ENCODE data around the gene PADI2. TPM values are rescaled to one million over a fixed set of nuclear protein-coding genes. Genes with fewer than 3 reads are reported as not detected.

PADI2 gene
- total RNA-seq, 1 experiment from 2014 or later = 3.0 TPM

GRCh38 chr1:17052038-17052437 lies 67.2 kb downstream of the PADI2 start:
- no peak overlapping the region for H2BK5ac ChIP-seq (ENCODE audit: insufficient read length, low read length)
- peaks cover 11% of the 10 kb centered on the region for H3K79me2 ChIP-seq (ENCODE audit: insufficient read depth, low read length)
- DNase-seq = no peak
- no peak overlapping the region for H3K27ac ChIP-seq (ENCODE audit: insufficient read length, low read depth, low read length)
- Mint-ChIP-seq H3K27ac (no peak overlapping the region), H3K9me3 (no peaks in the 10 kb centered on the region), H3K4me1 (peaks cover 4 to 15% of the 10 kb centered on the region in 2 experiments), H3K4me3 (peak overlapping the region in 1 of 2 experiments; percentile 99; a peak in 3 of 5 replicates), H3K36me3 (ENCODE audit: insufficient read depth in 1 of 3, low read depth in 3 of 3) (peaks cover 0 to 20% (median 6%) of the 10 kb centered on the region in 3 experiments; a peak in 4 of 7 replicates), H3K27me3 (ENCODE audit: low read depth) (peaks cover 2% of the 10 kb centered on the region; the same call in 1 of the 2 replicates)
- no peaks in the 10 kb centered on the region for H4K20me1 ChIP-seq (ENCODE audit: control insufficient read depth, insufficient read depth, insufficient read length)
- no peak overlapping the region for H4K91ac ChIP-seq (ENCODE audit: insufficient read length, low read depth, low read length)
- H3K9me3 ChIP-seq (ENCODE audit: control insufficient read depth, low read depth, low read length) = no peaks in the 10 kb centered on the region
- no peak overlapping the region for H4K5ac ChIP-seq (ENCODE audit: insufficient read length, low read depth, low read length)
- H3K4ac ChIP-seq (ENCODE audit: low read depth, low read length) = no peak overlapping the region
- no peak overlapping the region for H3K23ac ChIP-seq (ENCODE audit: insufficient read length, low read depth, low read length)
- peaks cover 6% of the 10 kb centered on the region; the same call in 1 of the 2 replicates for H3K4me1 ChIP-seq (ENCODE audit: insufficient read depth, low read length)
- no peak for TF ChIP-seq CTCF (conservative IDR thresholded peaks at IDR 0.05)
- H3K23me2 ChIP-seq (ENCODE audit: insufficient read length, low read depth, low read length, poor library complexity, severe bottlenecking) = peaks cover 5% of the 10 kb centered on the region
- peaks cover 2% of the 10 kb centered on the region; the same call in 1 of the 2 replicates for H3K27me3 ChIP-seq (ENCODE audit: insufficient read depth, low read length)
- peaks cover 12% of the 10 kb centered on the region for H3K79me1 ChIP-seq (ENCODE audit: insufficient read depth, low read depth, low read length, poor library complexity, severe bottlenecking)
- WGBS (ENCODE audit: extremely low coverage, insufficient read length, low lambda C conversion rate) = no CpG with 5 or more reads among the region's 1 CpG
- no peak overlapping the region for H2BK20ac ChIP-seq (ENCODE audit: low read depth, low read length, poor library complexity, severe bottlenecking)
- no peak overlapping the region for H2BK120ac ChIP-seq (ENCODE audit: low read depth, low read length, poor library complexity, severe bottlenecking)
- H2BK12ac ChIP-seq (ENCODE audit: insufficient read length, low read depth, low read length) = no peak overlapping the region
- no peak overlapping the region for H2BK15ac ChIP-seq (ENCODE audit: low read depth, low read length)
- no peak overlapping the region for H3K9ac ChIP-seq (ENCODE audit: extremely low read depth, insufficient read length, low read length)
- no peak overlapping the region for H3T11ph ChIP-seq (ENCODE audit: low read length)
- H3K56ac ChIP-seq (ENCODE audit: insufficient read length, low read depth, low read length) = no peak overlapping the region
- H3K14ac ChIP-seq (ENCODE audit: insufficient read depth, low read length) = no peak overlapping the region
- H2AFZ ChIP-seq (ENCODE audit: low read length) = no peak overlapping the region
- no peak overlapping the region for H3K4me2 ChIP-seq (ENCODE audit: insufficient read depth, insufficient read length, low read length)
- no peak overlapping the region for H3K18ac ChIP-seq (ENCODE audit: insufficient read length, low read depth, low read length)
- H4K8ac ChIP-seq (replicated peaks; ENCODE audit: insufficient read length, low read depth, low read length) = no peak overlapping the region
- no peak overlapping the region for H2AK5ac ChIP-seq (ENCODE audit: insufficient read length, low read length)
